Mucosa of descending colon (tissue), 3 donors: ENCODE results near the gene GNB4. TPM values are rescaled to one million over a fixed set of nuclear protein-coding genes. Genes with fewer than 3 reads are reported as not detected.

ENCODE experiments used
- ATAC-seq: fragments of 200-7000 bp; cut with Tn5 transposase; one replicate; pipeline ENCODE4 v1.9.1; 2020; ENCODE audit warnings: mild to moderate bottlenecking, moderate library complexity
- DNase-seq, 3 donors: peaks; one replicate each; pipeline ENCODE4 v3.0.0-alpha.2; 2020
- H3K36me3 ChIP-seq: fragments of 200-600 bp; one replicate; pipeline ENCODE4 v1.8.0; 2021; ENCODE audit warnings: low read depth, mild to moderate bottlenecking
- H3K4me1 ChIP-seq: fragments of 200-600 bp; one replicate; pipeline ENCODE4 v1.8.0; 2021; ENCODE audit warnings: low read depth, mild to moderate bottlenecking
- H3K4me3 ChIP-seq: fragments of 200-600 bp; one replicate; pipeline ENCODE4 v1.8.0; 2021; ENCODE audit warnings: mild to moderate bottlenecking
- H3K9me3 ChIP-seq: fragments of 200-600 bp; one replicate; pipeline ENCODE4 v1.8.0; 2021; ENCODE audit warnings: mild to moderate bottlenecking
- CTCF ChIP-seq: fragments of 200-600 bp; IDR thresholded peaks from one replicate; pipeline ENCODE4 v1.8.0; 2022; ENCODE audit warnings: antibody characterized with exemption, mild to moderate bottlenecking
- intact Hi-C, 2 donors: fragments of 100-400 bp; cut with DNase I in 1 of 2; cut with micrococcal nuclease in 1 of 2; formaldehyde crosslinking; loops; one replicate each; pipeline versions ENCODE4 v1.11.0 to v1.11.1; 2022; cut with DNase I, micrococcal nuclease
- total RNA-seq, 3 donors: library from RNA; stranded (reverse); fragmentation: NEBNext Ultra II Directional in 2 of 3; extraction: Animal tissue kit (Norgen Biotek cat#: 25700) in 2 of 3; gene quantifications; one replicate each; pipeline versions ENCODE4 v1.2.1 to v1.2.4, GENCODE V29; 2021 to 2023
- donor health status: DM: no; HTN: no; CAD: no; lungs with moderate emphysema.
- donor health status: DM: no; HTN: no; CAD: no.
- donor health status: DM: no; HTN: yes; CAD: no.

Gene GNB4
- total RNA-seq, 3 donors from 2014 or later = 4.3 to 26.4 (median 9.0) TPM

DNA sequence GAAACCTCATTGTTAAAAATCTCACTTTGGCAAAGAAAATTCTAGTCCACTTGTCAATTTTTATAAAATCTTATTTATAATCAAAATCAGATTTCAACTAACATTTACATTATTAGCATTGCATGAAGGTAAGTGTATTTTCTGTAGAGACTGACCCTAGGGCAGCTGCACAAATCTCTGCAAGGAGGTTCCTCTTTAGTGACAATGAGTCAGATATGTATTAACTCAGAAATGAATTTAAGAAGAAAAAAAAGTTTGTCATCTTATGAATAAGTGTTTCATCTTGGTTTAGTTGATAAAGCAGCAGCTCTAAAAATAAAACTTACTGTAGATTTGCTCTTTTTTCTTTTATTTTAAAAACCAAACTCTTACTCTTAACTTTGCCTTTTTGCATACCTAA is 9.0 kb upstream of the GNB4 start:
- Histone ChIP-seq H3K36me3 (no peaks in the 10 kb centered on the region), H3K4me1 (peaks cover 4% of the 10 kb centered on the region), H3K9me3 (no peaks in the 10 kb centered on the region), H3K4me3 (no peak overlapping the region)
- intact Hi-C loops = no loop called here
- TF ChIP-seq CTCF = no peak
- ATAC-seq (no peak), DNase-seq (no peak)

- no peak for ATAC-seq
- TF ChIP-seq CTCF = no peak
- intact Hi-C loops = no loop called here
Measured at GRCh38 chr3:179455954-179456353, 4.7 kb upstream of the GNB4 start.

DNA sequence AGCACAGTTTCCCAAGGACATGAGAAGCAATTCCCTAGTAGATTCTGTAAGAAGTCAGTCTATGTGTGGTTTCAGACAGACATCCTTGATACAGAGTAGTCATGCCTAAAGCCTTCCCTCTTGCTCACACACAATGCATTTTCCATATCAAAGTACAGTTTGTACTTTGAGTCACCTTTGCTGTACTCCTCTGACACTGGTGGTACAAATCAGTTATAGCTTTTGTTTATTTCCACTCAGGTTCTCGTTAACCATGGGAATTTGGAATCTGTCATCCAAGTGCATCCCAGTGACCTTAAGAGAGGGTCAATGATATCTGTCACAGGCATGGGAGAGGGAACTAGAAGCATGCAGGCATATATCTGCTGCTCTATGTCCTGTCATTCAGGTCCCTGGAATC is 3.6 kb upstream of the GNB4 start:
- Histone ChIP-seq H3K4me1 (peaks cover 4% of the 10 kb centered on the region), H3K9me3 (no peaks in the 10 kb centered on the region), H3K4me3 (no peak overlapping the region), H3K36me3 (no peaks in the 10 kb centered on the region)
- no peak for TF ChIP-seq CTCF
- intact Hi-C loops = no loop called here
- DNase-seq = no peak
- ATAC-seq = no peak

More at GRCh38 chr3:179455954-179456353, 4.7 kb upstream of the GNB4 start:
- H3K36me3 ChIP-seq = no peaks in the 10 kb centered on the region
- H3K9me3 ChIP-seq = no peaks in the 10 kb centered on the region
- no peak for DNase-seq
- no peak overlapping the region for H3K4me3 ChIP-seq
- peaks cover 4% of the 10 kb centered on the region for H3K4me1 ChIP-seq

GRCh38 chr3:179453967-179454366 is 2.7 kb upstream of the GNB4 start:
- Histone ChIP-seq H3K36me3 (no peaks in the 10 kb centered on the region), H3K9me3 (no peaks in the 10 kb centered on the region), H3K4me1 (peaks cover 4% of the 10 kb centered on the region), H3K4me3 (no peak overlapping the region)
- no peak for TF ChIP-seq CTCF
- intact Hi-C loops = no loop called here
- ATAC-seq (no peak), DNase-seq (no peak)

DNA sequence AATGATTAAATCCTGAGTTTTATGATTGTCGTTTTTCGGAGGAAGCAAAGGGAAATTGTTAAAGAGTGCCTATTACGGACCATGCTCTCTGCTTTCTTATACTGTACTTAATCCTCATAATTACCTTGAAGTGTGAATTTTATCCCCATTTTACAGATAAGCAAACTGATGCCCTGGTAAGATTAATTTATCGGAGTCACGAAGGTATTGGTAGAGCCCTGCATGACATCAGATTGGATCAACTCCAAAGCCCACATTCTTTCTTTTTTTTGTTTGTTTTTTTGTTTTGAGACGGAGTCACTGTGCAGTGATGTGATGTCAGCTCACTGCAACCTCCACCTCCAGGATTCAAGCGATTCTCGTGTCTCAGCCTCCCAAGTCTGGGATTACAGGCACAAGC is 1.6 kb upstream of the GNB4 start:
- ATAC-seq (no peak), DNase-seq (no peak)
- H3K9me3 ChIP-seq = no peaks in the 10 kb centered on the region
- no peak for TF ChIP-seq CTCF
- no peak overlapping the region for H3K4me3 ChIP-seq
- peaks cover 4% of the 10 kb centered on the region for H3K4me1 ChIP-seq
- no peaks in the 10 kb centered on the region for H3K36me3 ChIP-seq
- intact Hi-C loops = no loop called here

- Histone ChIP-seq H3K36me3 (no peaks in the 10 kb centered on the region), H3K4me1 (peaks cover 4% of the 10 kb centered on the region), H3K9me3 (no peaks in the 10 kb centered on the region), H3K4me3 (no peak overlapping the region)
- no peak for DNase-seq
- ATAC-seq = no peak
- intact Hi-C loops = no loop called here
- no peak for TF ChIP-seq CTCF
Measured at GRCh38 chr3:179452176-179452564, 900 bp upstream of the GNB4 start.
